Activated naive CD4-positive, alpha-beta T cell (primary cell): ENCODE measurements around the gene CYP2A7.
"Not testable (repeated sequence)": the region's sequence is repeated elsewhere in the genome, so short reads cannot be mapped to it uniquely, and the experiment has no call there.

Source experiments
- DNase-seq, 4 experiments: peaks; one replicate each; lab custom pipeline; 2025; lab: John Stamatoyannopoulos, UW

CYP2A7 gene

DNA sequence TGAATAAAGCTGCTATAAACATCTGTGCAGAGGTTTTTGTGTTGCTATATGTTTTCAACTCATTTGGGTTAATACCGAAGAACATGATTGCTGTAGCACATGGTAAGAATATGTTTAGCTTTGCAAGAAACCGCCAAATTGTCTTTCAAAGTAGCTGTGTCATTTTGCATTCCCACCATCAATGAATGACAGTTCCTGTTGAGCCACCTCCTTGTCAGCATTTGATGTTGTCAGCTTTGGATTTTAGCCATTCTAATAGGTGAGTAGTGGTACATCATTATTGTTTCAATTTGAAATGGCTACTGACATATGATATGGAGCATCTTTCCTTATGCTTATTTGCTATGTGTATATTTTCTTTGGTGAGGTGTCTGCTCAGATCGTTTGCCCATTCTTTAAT lies 40.0 kb downstream of the CYP2A7 start:
- DNase-seq, result not testable (repeated sequence)

DNA sequence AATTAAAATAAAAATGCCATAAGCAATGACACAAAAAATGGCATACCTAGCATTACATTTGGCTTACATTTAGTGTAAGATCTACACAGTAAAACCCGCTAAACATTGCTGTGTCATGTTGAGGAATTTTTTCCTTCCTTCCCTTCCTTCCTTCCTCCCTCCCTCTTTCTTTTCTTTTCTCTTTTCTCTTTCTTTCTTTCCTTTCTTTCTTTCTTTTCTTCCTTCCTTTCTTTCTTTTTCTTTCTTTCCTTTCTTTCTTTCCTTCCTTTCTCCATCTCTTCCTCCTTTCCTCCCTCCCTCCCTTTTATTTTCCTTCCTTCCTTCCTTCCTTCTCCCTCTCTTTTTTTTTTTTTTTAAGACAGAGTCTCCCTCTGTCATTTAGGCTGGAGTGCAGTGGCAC lies 43.6 kb downstream of the CYP2A7 start:
- not testable (repeated sequence) for DNase-seq

DNA sequence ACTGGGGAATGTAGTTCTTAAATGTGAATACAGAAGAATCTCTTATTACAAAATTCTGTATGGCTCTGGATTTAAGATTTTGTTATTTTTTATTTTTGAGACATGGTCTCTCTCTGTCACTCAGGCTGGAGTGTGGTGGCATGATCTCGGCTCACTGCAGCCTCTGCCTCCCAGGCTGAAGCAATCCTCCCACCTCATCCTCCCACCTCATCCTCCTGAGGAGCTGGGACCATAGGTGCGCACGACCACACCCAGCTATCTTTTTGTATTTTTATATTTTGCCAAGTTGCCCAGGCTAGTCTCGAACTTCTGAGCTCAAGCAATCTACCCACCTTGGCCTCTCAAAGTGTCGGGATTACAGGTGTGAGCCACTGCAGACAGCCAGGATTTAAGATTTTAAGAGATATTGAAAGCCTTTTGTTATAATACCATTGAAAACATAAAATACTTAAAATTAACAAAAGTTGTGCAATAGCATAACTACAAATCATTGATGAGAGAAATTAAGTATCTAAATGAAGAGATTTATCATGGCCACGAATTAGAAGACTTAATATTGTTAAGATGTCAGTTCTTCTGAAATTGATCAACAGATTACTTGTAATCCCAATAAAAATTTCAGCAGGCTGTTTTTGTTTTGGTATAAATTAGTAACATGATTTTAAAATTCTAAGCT lies 45.1 kb downstream of the CYP2A7 start:
- no peak for DNase-seq

DNA sequence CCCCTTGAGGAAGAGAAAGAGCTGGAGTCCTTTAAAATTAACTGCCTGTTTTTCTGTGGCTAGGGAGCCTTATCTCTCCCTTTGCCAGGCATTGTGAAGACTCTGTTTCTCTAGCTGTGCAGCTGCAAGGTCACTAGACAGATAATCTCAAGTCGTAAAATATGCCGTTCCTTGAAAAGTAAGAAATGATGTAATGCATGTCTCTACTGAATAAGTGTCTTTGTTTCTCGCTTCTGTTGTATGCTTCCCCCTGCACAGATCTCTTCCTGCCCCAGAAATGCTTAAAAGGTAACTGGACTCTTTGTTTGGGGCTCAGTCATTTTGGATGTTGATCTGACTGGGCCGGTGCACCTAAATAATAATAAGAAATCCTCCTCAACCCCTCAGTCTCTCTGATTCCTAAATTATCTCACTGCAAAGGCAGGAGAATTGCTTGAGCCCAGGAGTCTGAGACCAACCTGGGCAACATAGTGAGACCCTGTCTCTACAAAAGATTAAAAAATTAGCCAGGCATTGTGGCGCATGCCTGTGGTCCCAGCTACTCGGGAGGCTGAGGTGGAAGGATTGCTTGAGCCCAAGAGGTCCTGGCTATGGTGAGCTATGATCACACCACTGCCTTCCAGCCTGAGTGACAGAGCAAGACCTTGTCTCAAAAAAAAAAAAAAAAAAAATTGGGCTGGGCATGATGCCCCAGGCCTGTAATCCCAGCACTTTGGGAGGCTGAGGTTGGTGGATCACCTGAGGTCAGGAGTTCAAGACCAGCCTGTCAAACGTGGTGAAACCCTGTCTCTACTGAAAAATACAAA lies 48.1 kb downstream of the CYP2A7 start:
- not testable (repeated sequence) for DNase-seq

DNA sequence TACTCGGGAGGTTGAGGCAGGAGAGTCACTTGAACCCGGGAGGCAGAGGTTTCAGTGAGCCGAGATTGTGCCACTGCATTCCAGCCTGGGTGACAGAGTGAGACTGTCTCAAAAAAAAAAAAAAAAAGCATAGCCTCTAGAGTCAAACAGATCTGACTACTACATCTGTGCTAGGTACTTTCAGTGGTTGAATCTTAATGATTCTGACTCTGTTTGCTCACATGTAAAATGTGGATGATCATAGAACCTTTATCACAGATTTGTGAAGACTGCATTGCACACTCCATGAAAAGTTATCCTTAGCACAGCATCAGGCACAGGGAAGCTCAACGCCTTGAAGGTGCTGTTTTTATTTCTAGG lies 49.6 kb downstream of the CYP2A7 start:
- DNase-seq, result not testable (repeated sequence)

DNA sequence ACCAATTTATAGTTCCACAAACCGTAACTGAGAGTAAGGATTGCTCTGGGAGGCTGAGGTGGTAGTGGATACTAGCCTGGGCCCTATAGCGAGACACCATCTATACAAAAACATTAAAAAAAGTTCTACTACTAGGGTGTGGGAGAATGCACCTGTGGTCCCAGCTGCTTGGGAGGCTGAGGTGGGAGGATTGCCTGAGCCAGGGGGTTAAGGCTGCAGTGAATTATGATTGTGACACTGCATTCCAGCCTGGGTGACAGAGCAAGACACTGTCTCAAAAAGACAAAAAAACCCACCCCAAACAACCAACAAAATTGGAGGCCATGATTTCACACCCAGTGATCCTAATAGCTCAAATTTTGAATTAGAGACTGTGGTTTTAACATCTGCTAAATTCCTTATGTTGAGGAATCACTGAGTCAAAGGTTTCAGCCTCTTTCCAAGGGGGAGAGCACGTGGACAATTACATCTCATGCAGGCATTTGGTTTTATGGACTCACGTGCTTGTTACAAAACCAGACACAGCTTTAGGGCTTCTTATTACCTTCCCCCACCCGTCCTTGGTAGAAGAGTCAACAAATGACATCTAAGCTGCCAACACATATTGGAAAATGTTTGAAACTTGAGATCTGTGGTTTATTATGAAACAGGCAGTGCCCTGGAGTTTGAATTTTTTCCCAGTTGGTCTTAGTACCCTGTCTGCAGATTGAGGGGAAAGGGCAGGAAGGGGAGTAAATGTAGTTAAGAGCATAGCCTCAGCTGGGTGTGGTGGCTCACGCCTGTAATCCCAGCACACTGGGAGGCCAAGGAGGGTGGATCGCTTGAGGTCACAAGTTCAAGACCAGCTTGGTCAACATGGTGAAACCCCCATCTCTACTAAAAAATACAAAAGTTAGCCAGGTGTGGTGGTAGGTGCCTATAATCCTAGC lies 50.3 kb downstream of the CYP2A7 start:
- DNase-seq, result no peak

DNA sequence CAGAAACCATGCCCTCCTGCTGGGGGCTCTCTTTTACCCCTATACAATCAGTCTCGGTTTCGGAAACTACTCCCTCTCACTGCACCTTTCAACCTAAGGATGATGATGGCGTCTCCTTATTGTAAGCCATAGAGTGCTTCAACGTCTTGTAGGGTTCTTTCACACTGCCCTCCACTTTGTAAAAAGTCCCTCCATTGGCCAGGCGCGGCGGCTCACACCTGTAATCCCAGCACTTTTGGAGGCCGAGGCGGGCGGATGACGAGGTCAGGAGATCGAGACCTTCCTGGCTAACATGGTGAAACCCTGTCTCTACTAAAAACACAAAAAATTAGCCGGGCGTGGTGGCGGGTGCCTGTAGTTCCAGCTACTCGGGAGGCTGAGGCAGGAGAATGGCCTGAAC lies 51.3 kb downstream of the CYP2A7 start:
- not testable (repeated sequence) for DNase-seq

DNA sequence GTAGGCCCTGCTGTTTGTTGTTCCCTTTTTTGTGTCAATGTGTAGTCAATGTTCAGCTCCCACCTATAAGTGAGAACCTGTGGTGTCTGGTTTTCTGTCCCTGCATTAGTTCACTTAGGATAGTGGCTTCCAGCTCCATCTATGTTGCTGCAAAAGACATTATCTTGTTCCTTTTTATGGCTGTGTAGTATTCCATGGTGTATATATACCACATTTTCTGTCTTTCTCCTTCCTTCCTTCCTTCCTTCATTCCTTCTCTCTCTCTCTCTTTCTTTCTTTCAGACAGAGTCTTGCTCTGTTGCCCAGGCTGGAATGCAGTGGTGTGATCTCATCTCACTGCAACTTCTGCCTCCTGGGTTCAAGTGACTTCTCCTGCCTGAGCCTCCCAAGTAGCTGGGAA lies 52.8 kb downstream of the CYP2A7 start:
- DNase-seq, result no peak

DNA sequence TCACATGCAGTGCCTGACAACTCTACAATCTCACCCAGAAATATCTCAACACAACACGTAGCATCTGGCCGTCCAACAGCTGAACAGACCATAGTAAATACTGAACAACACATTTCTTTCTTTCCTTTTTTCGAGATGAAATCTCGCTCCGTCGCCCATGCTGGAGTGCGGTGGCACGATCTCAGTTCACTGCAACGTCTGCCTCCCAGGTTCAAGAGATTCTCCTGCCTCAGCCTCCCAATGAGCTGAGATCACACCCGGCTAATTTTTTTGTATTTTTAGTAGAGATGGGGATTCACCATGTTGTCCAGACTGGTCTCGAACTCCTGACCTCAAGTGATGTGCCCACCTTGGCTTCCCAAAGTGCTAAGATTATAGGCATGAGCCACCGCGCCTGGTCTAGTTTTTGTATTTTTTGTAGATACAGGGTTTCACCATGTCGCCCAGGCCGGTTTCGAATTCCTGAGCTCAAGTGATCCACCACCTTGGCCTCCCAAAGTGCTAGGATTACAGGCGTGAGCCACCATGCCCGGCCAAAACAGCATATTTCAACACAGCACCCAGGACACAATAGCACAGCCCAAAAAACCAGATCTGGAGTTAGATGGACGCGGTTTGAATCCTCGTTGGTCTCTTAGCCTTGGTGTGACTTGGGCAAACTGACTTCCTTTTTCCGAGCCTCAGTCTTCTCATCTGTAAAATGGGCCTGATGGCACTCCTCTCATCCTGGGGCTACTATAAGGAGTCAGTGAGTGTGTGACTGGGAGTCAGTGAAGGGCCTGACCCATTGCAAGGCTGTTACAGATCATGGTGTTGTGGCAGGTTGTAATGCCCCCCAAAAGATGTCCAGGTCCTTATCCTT lies 54.4 kb downstream of the CYP2A7 start:
- DNase-seq, result no peak

DNA sequence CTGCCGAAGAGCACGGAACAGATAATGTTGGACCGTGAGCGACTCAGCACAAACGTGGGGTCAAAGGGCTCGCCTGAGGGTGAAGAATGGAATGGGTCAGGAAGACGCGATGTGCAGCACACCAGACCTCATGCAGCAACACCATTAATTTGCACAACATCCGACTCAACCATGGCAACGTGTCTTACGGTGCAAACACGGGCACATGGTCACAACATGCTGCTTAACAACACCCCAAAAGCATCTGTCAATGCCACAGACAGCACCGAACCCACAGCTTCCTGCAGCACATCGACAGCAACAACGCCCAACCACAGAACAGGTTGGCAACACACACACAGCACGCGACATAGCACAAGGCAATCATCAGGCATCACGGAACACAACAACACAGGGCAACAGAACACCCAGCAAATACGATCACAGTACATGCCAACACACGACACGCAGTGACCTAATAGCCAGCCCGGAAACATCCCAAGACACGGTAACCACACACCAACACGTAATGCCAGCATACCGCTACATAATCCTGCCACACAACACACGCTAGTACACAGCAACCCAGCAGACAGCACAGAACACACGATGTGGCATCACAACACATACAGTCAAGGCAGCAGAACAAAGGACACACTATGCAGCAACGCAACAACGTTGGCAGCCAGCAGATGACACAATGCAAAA lies 55.2 kb downstream of the CYP2A7 start:
- DNase-seq, result peak in 2 of 4 experiments; percentile 53 to 57

DNA sequence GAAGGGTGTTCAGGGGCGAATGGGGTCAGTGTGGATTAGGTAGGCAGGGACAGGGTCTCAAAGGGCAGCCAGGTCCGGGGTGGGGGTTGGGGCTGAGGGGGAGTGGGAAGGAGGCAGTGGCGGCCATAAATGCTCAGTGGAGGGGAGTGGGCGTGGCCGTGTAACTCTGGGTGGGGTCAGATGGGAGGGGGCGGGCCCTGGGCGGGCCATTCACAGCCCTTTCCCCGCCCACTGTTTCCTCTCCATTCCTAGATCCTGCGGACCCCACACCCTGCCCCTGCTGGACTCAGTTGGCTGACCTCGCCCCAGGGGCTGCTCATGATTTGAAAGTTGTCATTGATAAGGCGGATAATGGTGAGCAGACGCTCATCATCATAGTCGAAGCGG lies 55.7 kb downstream of the CYP2A7 start:
- not testable (repeated sequence) for DNase-seq

DNA sequence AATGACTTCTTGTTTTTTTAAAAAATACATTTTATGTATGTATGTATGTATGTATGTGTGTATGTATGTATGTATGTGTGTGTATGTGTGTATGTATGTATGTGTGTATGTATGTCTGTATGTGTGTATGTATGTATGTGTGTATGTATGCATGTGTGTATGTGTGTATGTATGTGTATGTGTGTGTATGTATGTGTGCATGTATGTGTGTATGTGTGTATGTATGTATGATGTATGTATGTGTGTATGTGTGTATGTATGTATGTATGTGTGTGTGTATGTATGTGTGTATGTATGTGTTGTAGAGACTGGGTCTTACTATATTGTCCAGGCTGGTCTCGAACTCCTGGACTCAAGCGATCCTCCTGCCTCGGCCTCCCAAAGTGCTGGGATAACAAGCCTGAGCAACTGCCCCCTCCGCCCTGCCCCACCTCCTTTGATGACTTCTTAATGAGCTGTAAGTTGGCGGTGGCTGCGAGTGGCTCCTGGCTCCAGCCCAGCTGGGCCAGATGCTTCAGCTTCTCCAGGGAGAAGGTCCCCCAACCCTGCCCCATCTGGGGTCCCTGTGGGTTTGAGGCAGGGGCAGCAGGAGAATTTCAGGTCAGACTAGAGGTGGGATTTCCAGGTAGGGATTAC lies 56.5 kb downstream of the CYP2A7 start:
- DNase-seq, result not testable (repeated sequence)
